Upper lobe of left lung (tissue), 6 donors: ENCODE data around the gene CITED4. TPM values are rescaled to one million over a fixed set of nuclear protein-coding genes. Genes with fewer than 3 reads are reported as not detected.

Experiments used
- ATAC-seq, 2 donors: fragments of 200-7000 bp; cut with Tn5 transposase; one replicate each; pipeline ENCODE4 v1.9.1; 2022; ENCODE audit warnings: mild to moderate bottlenecking in 2 of 2, moderate library complexity in 2 of 2; ENCODE audit not compliant: low FRiP score in 2 of 2
- DNase-seq, 2 donors: peaks; one replicate each; pipeline ENCODE4 v3.0.0-alpha.2; 2019 to 2020
- H3K27ac ChIP-seq, 4 donors: fragments of 200-600 bp; sonication (generic); one replicate each; pipeline ENCODE4 v1.5.1; 2016 to 2019
- H3K27me3 ChIP-seq, 4 donors: fragments of 200-600 bp; sonication (generic); one replicate each; pipeline ENCODE4 v1.5.1; 2017 to 2019
- H3K36me3 ChIP-seq, 4 donors: fragments of 200-600 bp; sonication (generic); one replicate each; pipeline ENCODE4 v1.5.1; 2016 to 2019
- H3K4me1 ChIP-seq, 4 donors: fragments of 200-600 bp; sonication (generic); one replicate each; pipeline ENCODE4 v1.5.1; 2018 to 2019
- H3K4me3 ChIP-seq, 4 donors: fragments of 200-600 bp; sonication (generic); one replicate each; pipeline ENCODE4 v1.5.1; 2017 to 2019; ENCODE audit warnings: mild to moderate bottlenecking in 2 of 4, moderate library complexity in 1 of 4
- H3K9me3 ChIP-seq, 4 donors: fragments of 200-600 bp; sonication (generic); one replicate each; pipeline ENCODE4 v1.5.1; 2018 to 2019
- EP300 ChIP-seq, 4 donors: sonication (generic); formaldehyde crosslinking; IDR thresholded peaks; one replicate each; pipeline ENCODE4 v1.5.1; 2017; ENCODE audit warnings: antibody characterized with exemption in 4 of 4, control low read depth in 2 of 4
- POLR2A ChIP-seq, 4 donors: fragments of 450-650 bp; IDR thresholded peaks; one replicate each; pipeline ENCODE4 v1.5.1; 2016 to 2017; ENCODE audit warnings: antibody characterized with exemption in 4 of 4, mild to moderate bottlenecking in 2 of 4
- POLR2AphosphoS5 ChIP-seq, 2 donors: sonication (generic); formaldehyde crosslinking; IDR thresholded peaks; one replicate each; pipeline ENCODE4 v1.5.1; 2017; ENCODE audit warnings: antibody characterized with exemption in 2 of 2
- whole genome bisulfite sequencing, 2 donors: methylation state at CpG; one replicate each; pipeline ENCODE4 v1.1.5; 2017 to 2018; 5-methylcytosine and 5-hydroxymethylcytosine counted together
- total RNA-seq, 6 donors: library from RNA; depleted of rRNA in 4 of 6; stranded (reverse); fragments of >200 nt in 4 of 6; gene quantifications; one replicate each; pipeline versions ENCODE4 v1.1.0 to v1.2.1, GENCODE V29; 2016 to 2021
- TF ChIP-seq, protein P1 (sequence below), 6 experiments: fragments of 450-650 bp in 4 of 6; fragments of 200-600 bp in 2 of 6; sonication (generic) in 2 of 6; IDR thresholded peaks; one replicate each; pipeline ENCODE4 v1.5.1; 2016 to 2019; ENCODE audit warnings: antibody characterized with exemption in 6 of 6
- donor health status: DM: no; HTN: no; CAD: no; lungs with moderate emphysema.
- donor health status: DM: no; HTN: yes; CAD: no; lungs with severe emphysema.

CITED4 gene
- total RNA-seq, 6 donors from 2014 or later, result 8.4 to 36.5 (median 19.8) TPM

GRCh38 chr1:40820911-40821693 is 41.1 kb downstream of the CITED4 start:
- DNase-seq (no peak), ATAC-seq (no peak)
- 62 to 63% methylated on average over 6 of the region's 6 CpGs for WGBS, 2 donors
- Histone ChIP-seq H3K27ac (peak overlapping the region in 1 of 4 donors; percentile 14), H3K4me3 (no peak overlapping the region), H3K9me3 (no peaks in the 10 kb centered on the region), H3K36me3 (no peaks in the 10 kb centered on the region), H3K27me3 (peaks cover 0 to 9% (median 0%) of the 10 kb centered on the region in 4 donors), H3K4me1 (peaks cover 30 to 38% (median 34%) of the 10 kb centered on the region in 4 donors)
- TF ChIP-seq, protein P1, sequence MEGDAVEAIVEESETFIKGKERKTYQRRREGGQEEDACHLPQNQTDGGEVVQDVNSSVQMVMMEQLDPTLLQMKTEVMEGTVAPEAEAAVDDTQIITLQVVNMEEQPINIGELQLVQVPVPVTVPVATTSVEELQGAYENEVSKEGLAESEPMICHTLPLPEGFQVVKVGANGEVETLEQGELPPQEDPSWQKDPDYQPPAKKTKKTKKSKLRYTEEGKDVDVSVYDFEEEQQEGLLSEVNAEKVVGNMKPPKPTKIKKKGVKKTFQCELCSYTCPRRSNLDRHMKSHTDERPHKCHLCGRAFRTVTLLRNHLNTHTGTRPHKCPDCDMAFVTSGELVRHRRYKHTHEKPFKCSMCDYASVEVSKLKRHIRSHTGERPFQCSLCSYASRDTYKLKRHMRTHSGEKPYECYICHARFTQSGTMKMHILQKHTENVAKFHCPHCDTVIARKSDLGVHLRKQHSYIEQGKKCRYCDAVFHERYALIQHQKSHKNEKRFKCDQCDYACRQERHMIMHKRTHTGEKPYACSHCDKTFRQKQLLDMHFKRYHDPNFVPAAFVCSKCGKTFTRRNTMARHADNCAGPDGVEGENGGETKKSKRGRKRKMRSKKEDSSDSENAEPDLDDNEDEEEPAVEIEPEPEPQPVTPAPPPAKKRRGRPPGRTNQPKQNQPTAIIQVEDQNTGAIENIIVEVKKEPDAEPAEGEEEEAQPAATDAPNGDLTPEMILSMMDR (IDR thresholded peaks at IDR 0.05), result no peak
- no peak for TF ChIP-seq POLR2AphosphoS5 (IDR thresholded peaks at IDR 0.05)
- no peak for TF ChIP-seq EP300 (IDR thresholded peaks at IDR 0.05)
- TF ChIP-seq POLR2A (IDR thresholded peaks at IDR 0.05), result no peak

- ATAC-seq, result no peak
- Histone ChIP-seq H3K9me3 (no peaks in the 10 kb centered on the region), H3K27me3 (peaks cover 0 to 9% (median 0%) of the 10 kb centered on the region in 4 donors), H3K36me3 (no peaks in the 10 kb centered on the region), H3K27ac (no peak overlapping the region), H3K4me3 (no peak overlapping the region), H3K4me1 (peaks cover 22 to 30% (median 26%) of the 10 kb centered on the region in 4 donors)
- DNase-seq, result no peak
- TF ChIP-seq POLR2AphosphoS5 (IDR thresholded peaks at IDR 0.05) (no peak), EP300 (IDR thresholded peaks at IDR 0.05) (no peak), POLR2A (IDR thresholded peaks at IDR 0.05) (no peak)
- TF ChIP-seq, protein P1 (IDR thresholded peaks at IDR 0.05), result no peak
- 72 to 97% methylated on average over 2 to 3 of the region's 3 CpGs for WGBS, 2 donors
Observed at GRCh38 chr1:40820251-40820797, 41.8 kb downstream of the CITED4 start.

GRCh38 chr1:40819101-40819500 is 43.1 kb downstream of the CITED4 start:
- H3K4me1 ChIP-seq, result peaks cover 11 to 18% (median 15%) of the 10 kb centered on the region in 4 donors
- H3K27ac ChIP-seq, result no peak overlapping the region
- DNase-seq, result peak in 1 of 2 donors; percentile 61
- 59 to 76% methylated on average over 24 of the region's 26 CpGs for WGBS, 2 donors
- no peaks in the 10 kb centered on the region for H3K36me3 ChIP-seq
- no peaks in the 10 kb centered on the region for H3K9me3 ChIP-seq
- H3K4me3 ChIP-seq, result peak overlapping the region in 2 of 4 donors; percentile 47 to 49
- ATAC-seq, result no peak
- TF ChIP-seq, protein P1 (IDR thresholded peaks at IDR 0.05), result no peak
- TF ChIP-seq EP300 (IDR thresholded peaks at IDR 0.05) (no peak), POLR2A (IDR thresholded peaks at IDR 0.05) (no peak), POLR2AphosphoS5 (IDR thresholded peaks at IDR 0.05) (no peak)
- H3K27me3 ChIP-seq, result peaks cover 0 to 9% (median 0%) of the 10 kb centered on the region in 4 donors

DNA sequence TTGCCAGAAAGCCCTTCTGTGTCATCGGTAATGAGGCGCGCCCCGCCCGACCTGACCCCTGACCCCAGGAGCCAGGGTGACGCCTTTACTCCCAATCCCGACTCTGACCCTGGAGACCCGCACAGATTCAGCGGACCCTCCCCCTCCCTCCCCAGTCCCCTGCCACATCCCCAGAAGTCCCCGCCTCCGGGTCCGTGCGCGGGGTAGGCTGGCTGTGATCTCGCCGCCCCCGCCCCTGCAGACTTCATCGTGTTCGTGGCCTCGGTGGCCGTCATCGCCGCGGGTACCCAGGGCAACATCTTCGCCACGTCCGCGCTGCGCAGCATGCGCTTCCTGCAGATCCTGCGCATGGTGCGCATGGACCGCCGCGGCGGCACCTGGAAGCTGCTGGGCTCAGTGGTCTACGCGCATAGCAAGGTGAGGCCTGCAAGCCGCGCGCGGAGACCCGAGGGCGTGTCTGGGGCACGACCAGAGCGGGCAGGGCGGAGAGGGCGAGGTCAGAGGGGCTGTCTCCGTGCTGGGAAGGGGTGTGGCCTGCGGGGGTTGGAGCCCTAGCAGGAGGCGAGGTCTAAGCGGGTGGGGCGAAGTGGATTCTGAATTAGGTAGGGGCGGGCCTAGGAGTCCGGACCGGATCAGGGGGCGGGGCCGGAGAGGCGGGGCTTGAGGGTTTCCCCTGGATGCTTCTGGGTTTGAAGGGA is 43.8 kb downstream of the CITED4 start:
- peak; percentile 79 to 81 for ATAC-seq

More for the DNA sequence above, 43.8 kb downstream of the CITED4 start:
- peak; percentile 78 to 94 for DNase-seq
- Histone ChIP-seq H3K9me3 (no peaks in the 10 kb centered on the region), H3K27me3 (peaks cover 0 to 9% (median 0%) of the 10 kb centered on the region in 4 donors), H3K4me3 (peak overlapping the region in 3 of 4 donors; percentile 38 to 49 (median 47)), H3K4me1 (peaks cover 10 to 16% (median 12%) of the 10 kb centered on the region in 4 donors), H3K27ac (no peak overlapping the region), H3K36me3 (no peaks in the 10 kb centered on the region)
- 8 to 12% methylated on average over 34 to 42 of the region's 59 CpGs for WGBS, 2 donors
- TF ChIP-seq POLR2A (IDR thresholded peaks at IDR 0.05) (no peak), POLR2AphosphoS5 (IDR thresholded peaks at IDR 0.05) (no peak), EP300 (IDR thresholded peaks at IDR 0.05) (no peak)
- TF ChIP-seq, protein P1 (IDR thresholded peaks at IDR 0.05), result no peak
